NCI-H1105 (cell line): Measurements from ENCODE around the gene SLC17A7.
A peak's percentile ranks its signal among the peaks of the same experiment; 100 is the strongest.
"Not testable (repeated sequence)": the region's sequence is repeated elsewhere in the genome, so short reads cannot be mapped to it uniquely, and the experiment has no call there.

Experiments used
- DNase-seq: peaks from one replicate; lab custom pipeline; 2025; lab: John Stamatoyannopoulos, UW

SLC17A7 gene

GRCh38 chr19:49441210-49441959 lies at the start of gene SLC17A7:
TSS of gene SLC17A7 (minus strand) at chr19:49441527. CDS start at chr19:49441379, 148 bp downstream.
- peak; percentile 12 for DNase-seq

GRCh38 chr19:49490287-49491029 lies 49.1 kb upstream of the SLC17A7 start:
- DNase-seq: no peak

- no peak for DNase-seq
Measured at GRCh38 chr19:49489601-49490167, 48.4 kb upstream of the SLC17A7 start.

GRCh38 chr19:49488863-49489537 lies 47.7 kb upstream of the SLC17A7 start:
- no peak for DNase-seq

- no peak for DNase-seq
Measured at GRCh38 chr19:49488046-49488862, 46.9 kb upstream of the SLC17A7 start.

GRCh38 chr19:49487277-49488045 lies 46.1 kb upstream of the SLC17A7 start, which contains the start of gene RPL13A:
TSS of gene RPL13A (plus strand) at chr19:49487608. CDS start at chr19:49487630, 22 bp downstream.
- DNase-seq: peak; percentile 99

- no peak for DNase-seq
Measured at GRCh38 chr19:49486710-49487276, 45.5 kb upstream of the SLC17A7 start.

GRCh38 chr19:49486232-49486631 lies 44.9 kb upstream of the SLC17A7 start:
- no peak for DNase-seq

GRCh38 chr19:49481020-49481683 lies 39.8 kb upstream of the SLC17A7 start:
- DNase-seq: no peak

GRCh38 chr19:49479975-49480628 lies 38.8 kb upstream of the SLC17A7 start:
- DNase-seq: no peak

- no peak for DNase-seq
Measured at GRCh38 chr19:49475995-49476880, 34.9 kb upstream of the SLC17A7 start.

GRCh38 chr19:49475191-49475917 lies 34.0 kb upstream of the SLC17A7 start:
- DNase-seq: no peak

- no peak for DNase-seq
Measured at GRCh38 chr19:49474542-49474924, 33.2 kb upstream of the SLC17A7 start.

- peak; percentile 34 for DNase-seq
Measured at GRCh38 chr19:49473868-49474541, 32.7 kb upstream of the SLC17A7 start, which contains the start of gene FLT3LG. TSS of gene FLT3LG (plus strand) at chr19:49474215. CDS start at chr19:49474640, 425 bp downstream.

GRCh38 chr19:49473501-49473867 lies 32.2 kb upstream of the SLC17A7 start:
- DNase-seq: not testable (repeated sequence)

- DNase-seq: no peak
Measured at GRCh38 chr19:49472936-49473335, 31.6 kb upstream of the SLC17A7 start.

- DNase-seq: no peak
Measured at GRCh38 chr19:49470615-49470978, 29.3 kb upstream of the SLC17A7 start.
